ENCODE data around the gene RPLP1. TPM values are rescaled to one million over a fixed set of nuclear protein-coding genes. Genes with fewer than 3 reads are reported as not detected.

RPLP1 gene
- total RNA-seq, 1 experiment from 2014 or later, result 2,621 TPM

- Mint-ChIP-seq H3K27me3 (ENCODE audit: insufficient read depth, unreplicated experiment) (no peaks in the 10 kb centered on the region), H3K9me3 (ENCODE audit: unreplicated experiment) (no peaks in the 10 kb centered on the region), H3K27ac (ENCODE audit: low read depth, unreplicated experiment) (no peak overlapping the region), H3K4me1 (ENCODE audit: insufficient read depth, unreplicated experiment) (peaks cover 17% of the 10 kb centered on the region), H3K4me3 (ENCODE audit: unreplicated experiment) (no peak overlapping the region), H3K36me3 (ENCODE audit: insufficient read depth, unreplicated experiment) (no peaks in the 10 kb centered on the region)
- TF ChIP-seq CTCF (IDR thresholded peaks at IDR 0.05; ENCODE audit: unreplicated experiment), result no peak
- CTCF ChIA-PET, result interaction anchor here (0.6 to 3.3 kb wide), 7 partner anchors 9 to 830 kb away, joined by 3 to 14 read pairs (median 4); no protein-coding TSS in a partner anchor
- no peak for DNase-seq (ENCODE audit: unreplicated experiment)
- BruUV-seq (replicated peaks), result no TSS peak
- POLR2A ChIA-PET, result interaction anchor here (0.7 to 6.0 kb wide), 6 partner anchors 10 to 633 kb away, joined by 3 to 52 read pairs (median 4); partner anchors contain the start of genes RPLP1 and TLE3
- intact Hi-C loops (cut with micrococcal nuclease), result loop anchor here (5.0 kb wide), 1 partner anchor 408 kb away; no protein-coding TSS in a partner anchor
Observed at GRCh38 chr15:69465253-69465652, 12.6 kb downstream of the RPLP1 start.

- DNase-seq (ENCODE audit: unreplicated experiment), result no peak
- H3K27ac Mint-ChIP-seq (ENCODE audit: low read depth, unreplicated experiment), result no peak overlapping the region
- intact Hi-C loops (cut with micrococcal nuclease), result loop anchor here (5.0 kb wide), 1 partner anchor 409 kb away; no protein-coding TSS in a partner anchor
- peaks cover 17% of the 10 kb centered on the region for H3K4me1 Mint-ChIP-seq (ENCODE audit: insufficient read depth, unreplicated experiment)
- TF ChIP-seq CTCF (IDR thresholded peaks at IDR 0.05; ENCODE audit: unreplicated experiment), result no peak
- POLR2A ChIA-PET, result interaction anchor here (0.6 to 6.0 kb wide), 4 partner anchors 11 to 90 kb away, joined by 4 to 52 read pairs (median 10); partner anchors contain the start of gene RPLP1
- H3K9me3 Mint-ChIP-seq (ENCODE audit: unreplicated experiment), result no peaks in the 10 kb centered on the region
- H3K4me3 Mint-ChIP-seq (ENCODE audit: unreplicated experiment), result no peak overlapping the region
- H3K27me3 Mint-ChIP-seq (ENCODE audit: insufficient read depth, unreplicated experiment), result no peaks in the 10 kb centered on the region
- no TSS peak for BruUV-seq (replicated peaks)
- no peaks in the 10 kb centered on the region for H3K36me3 Mint-ChIP-seq (ENCODE audit: insufficient read depth, unreplicated experiment)
- CTCF ChIA-PET, result interaction anchor here (0.6 to 3.3 kb wide), 8 partner anchors 9 to 1235 kb away, joined by 3 to 14 read pairs (median 3); no protein-coding TSS in a partner anchor
Observed at GRCh38 chr15:69466733-69467132, 14.1 kb downstream of the RPLP1 start.

GRCh38 chr15:69467636-69468035 is 15.0 kb downstream of the RPLP1 start:
- Mint-ChIP-seq H3K9me3 (ENCODE audit: unreplicated experiment) (no peaks in the 10 kb centered on the region), H3K4me3 (ENCODE audit: unreplicated experiment) (no peak overlapping the region), H3K4me1 (ENCODE audit: insufficient read depth, unreplicated experiment) (peaks cover 17% of the 10 kb centered on the region), H3K27ac (ENCODE audit: low read depth, unreplicated experiment) (no peak overlapping the region), H3K27me3 (ENCODE audit: insufficient read depth, unreplicated experiment) (no peaks in the 10 kb centered on the region), H3K36me3 (ENCODE audit: insufficient read depth, unreplicated experiment) (no peaks in the 10 kb centered on the region)
- ChIA-PET POLR2A (interaction anchor here (0.7 to 6.0 kb wide), 2 partner anchors 15 to 1038 kb away, joined by 3 to 52 read pairs; partner anchors contain the start of gene RPLP1), CTCF (interaction anchor here (0.5 to 3.3 kb wide), 9 partner anchors 8 to 1883 kb away, joined by 3 to 14 read pairs (median 3); no protein-coding TSS in a partner anchor)
- no peak for TF ChIP-seq CTCF (IDR thresholded peaks at IDR 0.05; ENCODE audit: unreplicated experiment)
- DNase-seq (ENCODE audit: unreplicated experiment), result no peak
- BruUV-seq (replicated peaks), result no TSS peak
- intact Hi-C loops (cut with micrococcal nuclease), result loop anchor here (5.0 kb wide), 1 partner anchor 410 kb away; no protein-coding TSS in a partner anchor

- BruUV-seq (replicated peaks), result no TSS peak
- CTCF ChIA-PET, result interaction anchor here (0.6 to 3.3 kb wide), 7 partner anchors 7 to 1882 kb away, joined by 3 to 14 read pairs (median 3); partner anchors contain the start of gene KIF23
- H3K27ac Mint-ChIP-seq (ENCODE audit: low read depth, unreplicated experiment), result no peak overlapping the region
Observed at GRCh38 chr15:69468241-69469121, 15.9 kb downstream of the RPLP1 start.

More at GRCh38 chr15:69468241-69469121, 15.9 kb downstream of the RPLP1 start:
- POLR2A ChIA-PET, result interaction anchor here (0.7 to 6.0 kb wide), 4 partner anchors 13 to 1037 kb away, joined by 3 to 52 read pairs (median 4); partner anchors contain the start of genes KIF23 and RPLP1
- no peak for TF ChIP-seq CTCF (IDR thresholded peaks at IDR 0.05; ENCODE audit: unreplicated experiment)
- Mint-ChIP-seq H3K36me3 (ENCODE audit: insufficient read depth, unreplicated experiment) (no peaks in the 10 kb centered on the region), H3K4me1 (ENCODE audit: insufficient read depth, unreplicated experiment) (peaks cover 11% of the 10 kb centered on the region), H3K27me3 (ENCODE audit: insufficient read depth, unreplicated experiment) (no peaks in the 10 kb centered on the region), H3K9me3 (ENCODE audit: unreplicated experiment) (no peaks in the 10 kb centered on the region), H3K4me3 (ENCODE audit: unreplicated experiment) (no peak overlapping the region)
- DNase-seq (ENCODE audit: unreplicated experiment), result peak; percentile 82
- intact Hi-C loops (cut with micrococcal nuclease), result loop anchor here (5.0 kb wide), 1 partner anchor 411 kb away; no protein-coding TSS in a partner anchor
